ENCODE measurements around the gene NCKAP5. TPM values are rescaled to one million over a fixed set of nuclear protein-coding genes. Genes with fewer than 3 reads are reported as not detected.

NCKAP5 gene
- polyA plus RNA-seq, 3 donors = not detected

- intact Hi-C loops (cut with micrococcal nuclease) = no loop called here
- no peak overlapping the region for H3K4me3 ChIP-seq (replicated peaks in 1 of 3; ENCODE audit: low read depth in 2 of 3, low read length in 3 of 3)
- no peak overlapping the region for H3K27ac Mint-ChIP-seq
Measured at GRCh38 chr2:133004623-133005022, 563.6 kb downstream of the NCKAP5 start.

GRCh38 chr2:132999421-132999820, 568.8 kb downstream of the NCKAP5 start:
- no peak overlapping the region for H3K9ac ChIP-seq (ENCODE audit: insufficient read depth, low read length, poor library complexity, severe bottlenecking)
- H3K9me3 ChIP-seq (replicated peaks in 1 of 2; ENCODE audit: control insufficient read depth in 1 of 2, insufficient read depth in 1 of 2, low read length in 2 of 2) = peaks cover 10 to 15% of the 10 kb centered on the region in 2 donors
- no peak overlapping the region for H3K4me3 Mint-ChIP-seq

More at GRCh38 chr2:133004623-133005022, 563.6 kb downstream of the NCKAP5 start:
- H3K4me2 ChIP-seq (replicated peaks; ENCODE audit: extremely low read depth, low read length, poor library complexity, severe bottlenecking) = no peak overlapping the region
- H3K36me3 ChIP-seq (replicated peaks in 1 of 2; ENCODE audit: control insufficient read depth in 1 of 2, insufficient read depth in 2 of 2, low read length in 2 of 2) = no peaks in the 10 kb centered on the region
- H4K20me1 ChIP-seq (ENCODE audit: insufficient read depth, low read length) = no peaks in the 10 kb centered on the region
- H3K9ac ChIP-seq (ENCODE audit: insufficient read depth, low read length, poor library complexity, severe bottlenecking) = no peak overlapping the region
- H3K9me3 Mint-ChIP-seq = peaks cover 4 to 28% (median 13%) of the 10 kb centered on the region in 7 donors
- no peak overlapping the region for H3K4me3 Mint-ChIP-seq
- no peak overlapping the region for H3K27ac ChIP-seq (ENCODE audit: low read depth in 1 of 2, low read length in 2 of 2)
- no peaks in the 10 kb centered on the region for H3K4me1 ChIP-seq (ENCODE audit: control insufficient read depth in 1 of 2, insufficient read depth in 2 of 2, low read length in 2 of 2)
- no peaks in the 10 kb centered on the region for H3K27me3 ChIP-seq (ENCODE audit: control insufficient read depth in 2 of 2, insufficient read depth in 2 of 2, low read length in 2 of 2)
- no peak for DNase-seq
- 88% methylated on average over 4 of the region's 5 CpGs for WGBS (ENCODE audit: insufficient coverage)
- H3K79me2 ChIP-seq (ENCODE audit: insufficient read depth, low read length) = no peaks in the 10 kb centered on the region
- peaks cover 0 to 2% (median 0%) of the 10 kb centered on the region in 3 donors for H3K27me3 Mint-ChIP-seq (ENCODE audit: low read depth in 3 of 3)
- H3K4me1 Mint-ChIP-seq = no peaks in the 10 kb centered on the region
- TF ChIP-seq CTCF (IDR thresholded peaks at IDR 0.05) = no peak
- H3K9me3 ChIP-seq (replicated peaks in 1 of 2; ENCODE audit: control insufficient read depth in 1 of 2, insufficient read depth in 1 of 2, low read length in 2 of 2) = peaks cover 19 to 25% of the 10 kb centered on the region in 2 donors
- H3K36me3 Mint-ChIP-seq = no peaks in the 10 kb centered on the region
- no peak overlapping the region for H2AFZ ChIP-seq (ENCODE audit: insufficient read depth, low read depth, low read length, poor library complexity, severe bottlenecking)

More at GRCh38 chr2:132999421-132999820, 568.8 kb downstream of the NCKAP5 start:
- Mint-ChIP-seq H3K27ac (no peak overlapping the region), H3K27me3 (ENCODE audit: low read depth in 3 of 3) (no peaks in the 10 kb centered on the region), H3K36me3 (no peaks in the 10 kb centered on the region), H3K9me3 (peaks cover 2 to 10% (median 6%) of the 10 kb centered on the region in 7 donors), H3K4me1 (no peaks in the 10 kb centered on the region)
- no peaks in the 10 kb centered on the region for H3K36me3 ChIP-seq (replicated peaks in 1 of 2; ENCODE audit: control insufficient read depth in 1 of 2, insufficient read depth in 2 of 2, low read length in 2 of 2)
- TF ChIP-seq CTCF (IDR thresholded peaks at IDR 0.05) = no peak
- H2AFZ ChIP-seq (ENCODE audit: insufficient read depth, low read depth, low read length, poor library complexity, severe bottlenecking) = no peak overlapping the region
- no peak overlapping the region for H3K4me2 ChIP-seq (replicated peaks; ENCODE audit: extremely low read depth, low read length, poor library complexity, severe bottlenecking)
- H3K27ac ChIP-seq (ENCODE audit: low read depth in 1 of 2, low read length in 2 of 2) = no peak overlapping the region
- H3K4me3 ChIP-seq (replicated peaks in 1 of 3; ENCODE audit: low read depth in 2 of 3, low read length in 3 of 3) = no peak overlapping the region
- H3K4me1 ChIP-seq (ENCODE audit: control insufficient read depth in 1 of 2, insufficient read depth in 2 of 2, low read length in 2 of 2) = no peaks in the 10 kb centered on the region
- H3K79me2 ChIP-seq (ENCODE audit: insufficient read depth, low read length) = no peaks in the 10 kb centered on the region
- no peak for DNase-seq
- intact Hi-C loops (cut with micrococcal nuclease) = no loop called here
- H3K27me3 ChIP-seq (ENCODE audit: control insufficient read depth in 2 of 2, insufficient read depth in 2 of 2, low read length in 2 of 2) = no peaks in the 10 kb centered on the region
- WGBS (ENCODE audit: insufficient coverage) = 86% methylated on average over 2 of the region's 2 CpGs
- no peaks in the 10 kb centered on the region for H4K20me1 ChIP-seq (ENCODE audit: insufficient read depth, low read length)
